Choroid plexus epithelial cell (primary cell): ENCODE data around the gene ZNF730.
"Not testable (repeated sequence)": the region's sequence is repeated elsewhere in the genome, so short reads cannot be mapped to it uniquely, and the experiment has no call there.

Experiments used
- DNase-seq: peaks from one replicate; pipeline ENCODE4 v3.0.0-alpha.2; 2010; ENCODE audit warnings: low read depth
- H3K4me3 ChIP-seq: 2 replicates; pipeline ENCODE4 v1.5.1; 2011; ENCODE audit warnings: low read depth, mild to moderate bottlenecking, control low read depth, low read length, moderate library complexity
- TF ChIP-seq, protein P1 (sequence below): conservative IDR thresholded peaks from 2 replicates; pipeline ENCODE4 v1.5.1; 2011; ENCODE audit warnings: low read depth, mild to moderate bottlenecking, control low read depth, inconsistent platforms, low read length, moderate library complexity

ZNF730 gene

GRCh38 chr19:23116802-23117571 is at the start of gene ZNF730:
Gene ZNF730, plus strand, starts transcription at chr19:23117025. Its CDS starts 149 bp downstream, at chr19:23117174.
- TF ChIP-seq, protein P1, sequence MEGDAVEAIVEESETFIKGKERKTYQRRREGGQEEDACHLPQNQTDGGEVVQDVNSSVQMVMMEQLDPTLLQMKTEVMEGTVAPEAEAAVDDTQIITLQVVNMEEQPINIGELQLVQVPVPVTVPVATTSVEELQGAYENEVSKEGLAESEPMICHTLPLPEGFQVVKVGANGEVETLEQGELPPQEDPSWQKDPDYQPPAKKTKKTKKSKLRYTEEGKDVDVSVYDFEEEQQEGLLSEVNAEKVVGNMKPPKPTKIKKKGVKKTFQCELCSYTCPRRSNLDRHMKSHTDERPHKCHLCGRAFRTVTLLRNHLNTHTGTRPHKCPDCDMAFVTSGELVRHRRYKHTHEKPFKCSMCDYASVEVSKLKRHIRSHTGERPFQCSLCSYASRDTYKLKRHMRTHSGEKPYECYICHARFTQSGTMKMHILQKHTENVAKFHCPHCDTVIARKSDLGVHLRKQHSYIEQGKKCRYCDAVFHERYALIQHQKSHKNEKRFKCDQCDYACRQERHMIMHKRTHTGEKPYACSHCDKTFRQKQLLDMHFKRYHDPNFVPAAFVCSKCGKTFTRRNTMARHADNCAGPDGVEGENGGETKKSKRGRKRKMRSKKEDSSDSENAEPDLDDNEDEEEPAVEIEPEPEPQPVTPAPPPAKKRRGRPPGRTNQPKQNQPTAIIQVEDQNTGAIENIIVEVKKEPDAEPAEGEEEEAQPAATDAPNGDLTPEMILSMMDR: no peak
- H3K4me3 ChIP-seq: peak within 1 kb of the TSS; percentile 79
- peak; percentile 69 for DNase-seq

- peak; percentile 76 for DNase-seq
- peak overlapping the region; percentile 58 for H3K4me3 ChIP-seq
- TF ChIP-seq, protein P1: peak; percentile 79
These were observed 46.3 kb upstream of the ZNF730 start for GRCh38 chr19:23070353-23071146.

GRCh38 chr19:23071147-23071511 is 45.7 kb upstream of the ZNF730 start:
- DNase-seq: peak; percentile 21
- H3K4me3 ChIP-seq: peak overlapping the region; percentile 58
- TF ChIP-seq, protein P1: no peak

- peak; percentile 85 for DNase-seq
- peak overlapping the region; percentile 90 for H3K4me3 ChIP-seq
- TF ChIP-seq, protein P1: no peak
These were observed 41.6 kb upstream of the ZNF730 start for GRCh38 chr19:23075031-23075733.

DNA sequence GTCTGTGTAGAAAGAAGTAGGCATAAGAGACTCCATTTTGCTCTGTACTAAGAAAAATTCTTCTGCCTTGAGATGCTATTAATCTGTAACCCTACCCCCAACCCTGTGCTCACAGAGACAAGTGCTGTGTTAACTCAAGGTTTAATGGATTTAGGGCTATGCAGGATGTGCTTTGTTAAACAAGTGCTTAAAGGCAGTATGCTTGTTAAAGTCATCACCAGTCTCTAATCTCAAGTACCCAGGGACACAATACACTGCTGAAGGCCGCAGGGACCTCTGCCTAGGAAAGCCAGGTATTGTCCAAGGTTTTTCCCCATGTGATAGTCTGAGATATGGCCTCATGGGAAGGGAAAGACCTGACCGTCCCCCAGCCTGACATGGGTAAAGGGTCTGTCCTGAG is 39.0 kb upstream of the ZNF730 start:
- not testable (repeated sequence) for H3K4me3 ChIP-seq, DNase-seq

DNA sequence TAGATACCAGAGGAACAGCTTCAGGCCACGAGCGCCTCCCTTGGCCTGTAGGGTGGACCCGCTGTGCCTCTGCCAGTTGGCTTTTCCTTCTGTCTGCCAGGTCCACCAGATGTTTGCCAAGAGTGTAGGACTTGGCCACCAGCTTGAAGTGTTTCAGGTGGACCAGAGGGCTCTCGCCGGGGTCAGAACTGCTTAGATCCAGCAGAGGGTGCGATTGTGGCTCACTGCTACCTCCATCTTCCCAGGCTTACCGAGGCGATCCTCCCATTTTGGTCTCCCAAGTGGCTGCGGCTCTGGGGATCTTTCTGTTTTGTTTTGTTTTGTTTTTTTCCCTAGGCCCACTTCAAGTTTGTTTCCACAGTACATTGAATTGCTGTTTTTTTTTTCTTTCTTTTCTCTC is 23.0 kb upstream of the ZNF730 start:
- DNase-seq: no peak
- TF ChIP-seq, protein P1: no peak

GRCh38 chr19:23095418-23095817 is 21.4 kb upstream of the ZNF730 start:
- DNase-seq: no peak
- TF ChIP-seq, protein P1: no peak

More for the DNA sequence above, 23.0 kb upstream of the ZNF730 start:
- no peak overlapping the region for H3K4me3 ChIP-seq

More at GRCh38 chr19:23095418-23095817, 21.4 kb upstream of the ZNF730 start:
- H3K4me3 ChIP-seq: no peak overlapping the region
